Measurements from ENCODE around the gene CALHM1. TPM values are rescaled to one million over a fixed set of nuclear protein-coding genes. Genes with fewer than 3 reads are reported as not detected.
"Not testable (repeated sequence)": the region's sequence is repeated elsewhere in the genome, so short reads cannot be mapped to it uniquely, and the experiment has no call there.

CALHM1 gene, protein sequence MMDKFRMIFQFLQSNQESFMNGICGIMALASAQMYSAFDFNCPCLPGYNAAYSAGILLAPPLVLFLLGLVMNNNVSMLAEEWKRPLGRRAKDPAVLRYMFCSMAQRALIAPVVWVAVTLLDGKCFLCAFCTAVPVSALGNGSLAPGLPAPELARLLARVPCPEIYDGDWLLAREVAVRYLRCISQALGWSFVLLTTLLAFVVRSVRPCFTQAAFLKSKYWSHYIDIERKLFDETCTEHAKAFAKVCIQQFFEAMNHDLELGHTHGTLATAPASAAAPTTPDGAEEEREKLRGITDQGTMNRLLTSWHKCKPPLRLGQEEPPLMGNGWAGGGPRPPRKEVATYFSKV
- total RNA-seq (0.11 TPM in 1 of 2 replicates, not detected in the other), polyA plus RNA-seq (not detected in 2 replicates)

DNA sequence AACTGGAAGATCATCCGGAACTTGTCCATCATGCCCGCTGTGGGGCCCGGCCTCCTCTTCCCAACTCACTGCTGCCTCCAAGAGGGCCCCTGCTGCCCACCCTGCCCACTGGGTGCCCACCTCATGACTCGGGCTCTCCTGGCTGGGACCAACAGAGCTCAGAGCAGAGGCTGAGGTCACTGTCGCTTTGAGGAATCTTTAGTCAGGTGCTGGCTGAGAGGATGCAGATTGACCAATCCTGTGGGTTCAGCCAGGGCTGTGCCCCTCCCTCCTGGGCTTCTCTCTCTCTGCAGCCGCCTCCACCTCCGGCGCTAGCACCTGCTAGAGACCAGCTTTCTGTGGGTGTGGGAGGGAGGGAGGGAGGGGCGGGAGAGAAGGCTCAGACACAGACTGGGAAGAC is at the start of gene CALHM1:
TSS of gene CALHM1 (minus strand) at position 181 of the 400 bp plus-strand sequence. CDS start at position 32, 149 bp downstream.
- H3K4me3 ChIP-seq, result no peak within 1 kb of the TSS
- H3K36me3 ChIP-seq, result no peaks in the 10 kb centered on the region
- H3K27ac ChIP-seq, result no peak within 1 kb of the TSS
- no peak for DNase-seq (ENCODE audit: low read depth in 1 of 2, low spot score in 1 of 2)
- H3K9me3 ChIP-seq (ENCODE audit: low read depth), result no peaks in the 10 kb centered on the region
- TF ChIP-seq, protein P1, sequence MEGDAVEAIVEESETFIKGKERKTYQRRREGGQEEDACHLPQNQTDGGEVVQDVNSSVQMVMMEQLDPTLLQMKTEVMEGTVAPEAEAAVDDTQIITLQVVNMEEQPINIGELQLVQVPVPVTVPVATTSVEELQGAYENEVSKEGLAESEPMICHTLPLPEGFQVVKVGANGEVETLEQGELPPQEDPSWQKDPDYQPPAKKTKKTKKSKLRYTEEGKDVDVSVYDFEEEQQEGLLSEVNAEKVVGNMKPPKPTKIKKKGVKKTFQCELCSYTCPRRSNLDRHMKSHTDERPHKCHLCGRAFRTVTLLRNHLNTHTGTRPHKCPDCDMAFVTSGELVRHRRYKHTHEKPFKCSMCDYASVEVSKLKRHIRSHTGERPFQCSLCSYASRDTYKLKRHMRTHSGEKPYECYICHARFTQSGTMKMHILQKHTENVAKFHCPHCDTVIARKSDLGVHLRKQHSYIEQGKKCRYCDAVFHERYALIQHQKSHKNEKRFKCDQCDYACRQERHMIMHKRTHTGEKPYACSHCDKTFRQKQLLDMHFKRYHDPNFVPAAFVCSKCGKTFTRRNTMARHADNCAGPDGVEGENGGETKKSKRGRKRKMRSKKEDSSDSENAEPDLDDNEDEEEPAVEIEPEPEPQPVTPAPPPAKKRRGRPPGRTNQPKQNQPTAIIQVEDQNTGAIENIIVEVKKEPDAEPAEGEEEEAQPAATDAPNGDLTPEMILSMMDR (IDR thresholded peaks at IDR 0.05; ENCODE audit: low read depth, low read length), result no peak
- H3K27me3 ChIP-seq, result no peaks in the 10 kb centered on the region
- H3K4me1 ChIP-seq (ENCODE audit: low read depth), result no peaks in the 10 kb centered on the region

DNA sequence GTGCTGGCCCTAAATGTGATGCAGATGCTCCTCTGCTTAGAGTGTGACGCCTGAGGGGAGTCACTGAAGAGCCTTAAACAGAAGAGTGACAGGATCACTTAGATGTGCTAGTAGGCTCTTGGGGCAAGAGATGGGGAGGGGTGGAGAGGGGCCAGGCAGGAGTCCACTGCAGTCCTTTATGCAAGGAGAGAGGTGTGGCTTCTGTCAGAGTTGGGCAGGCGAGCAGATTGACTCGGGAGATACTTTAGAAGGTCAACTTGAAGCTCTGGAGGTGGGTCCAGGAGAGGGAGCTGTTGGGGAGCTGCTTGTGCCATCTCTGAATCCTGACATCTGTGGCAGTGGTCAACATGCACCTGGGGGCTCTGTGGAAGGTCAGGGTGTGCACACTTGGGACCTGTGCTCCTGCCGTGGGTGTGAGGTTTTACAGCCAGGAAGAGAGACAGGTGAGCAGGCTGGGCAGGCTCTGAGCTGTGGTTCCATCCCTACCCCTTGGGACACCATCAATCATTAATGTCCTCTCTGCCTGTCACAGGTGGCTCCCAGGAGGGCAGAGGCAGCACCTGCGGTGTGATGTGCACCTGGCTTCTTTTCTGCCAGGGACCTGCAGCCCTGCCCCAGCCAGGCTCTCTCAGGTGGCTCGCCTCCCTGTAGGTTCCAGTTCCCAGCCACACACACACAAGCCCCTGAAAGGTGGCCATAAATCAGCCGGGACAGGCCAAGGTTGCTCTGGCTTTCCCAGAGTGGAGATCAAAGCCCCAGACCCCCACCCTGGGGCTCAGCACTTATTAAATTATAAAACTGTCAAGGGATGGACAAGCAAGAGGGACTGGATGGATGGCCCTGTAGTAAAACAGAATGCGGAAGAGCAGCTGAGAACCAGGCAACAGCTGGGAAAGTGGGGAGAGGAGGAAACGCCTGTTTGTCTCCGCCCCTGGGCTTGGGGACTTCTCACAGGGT is 48.8 kb upstream of the CALHM1 start:
- no peak overlapping the region for H3K4me3 ChIP-seq
- peaks cover 8% of the 10 kb centered on the region for H3K4me1 ChIP-seq (ENCODE audit: low read depth)
- TF ChIP-seq, protein P1 (IDR thresholded peaks at IDR 0.05; ENCODE audit: low read depth, low read length), result no peak
- H3K9me3 ChIP-seq (ENCODE audit: low read depth), result no peaks in the 10 kb centered on the region
- H3K36me3 ChIP-seq, result no peaks in the 10 kb centered on the region
- H3K27ac ChIP-seq, result no peak overlapping the region
- no peaks in the 10 kb centered on the region for H3K27me3 ChIP-seq
- DNase-seq (ENCODE audit: low read depth in 1 of 2, low spot score in 1 of 2), result no peak

DNA sequence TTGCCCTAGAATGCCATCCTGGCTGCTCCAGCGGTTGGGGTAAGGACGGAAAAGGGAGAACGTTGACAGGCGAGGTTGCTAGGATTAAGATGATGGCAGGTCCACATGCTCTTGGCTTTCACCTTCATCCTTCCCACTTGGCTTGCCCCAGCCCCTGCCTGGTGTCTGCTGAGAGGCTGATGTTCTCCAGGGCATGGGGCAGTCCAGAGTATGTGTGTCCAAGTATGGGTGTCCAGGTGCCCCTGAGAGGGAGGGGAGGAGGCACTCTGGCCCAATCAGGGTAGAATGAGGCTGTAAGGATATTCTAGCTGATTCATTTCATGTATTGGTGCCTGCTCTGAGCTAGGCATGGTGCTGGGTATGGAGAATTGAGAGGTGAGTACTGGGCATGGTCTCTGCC is 47.4 kb upstream of the CALHM1 start:
- Histone ChIP-seq H3K4me3 (no peak overlapping the region), H3K27ac (no peak overlapping the region), H3K36me3 (no peaks in the 10 kb centered on the region), H3K9me3 (ENCODE audit: low read depth) (no peaks in the 10 kb centered on the region), H3K4me1 (ENCODE audit: low read depth) (peaks cover 8% of the 10 kb centered on the region), H3K27me3 (no peaks in the 10 kb centered on the region)
- TF ChIP-seq, protein P1 (IDR thresholded peaks at IDR 0.05; ENCODE audit: low read depth, low read length), result no peak
- DNase-seq (ENCODE audit: low read depth in 1 of 2, low spot score in 1 of 2), result no peak

DNA sequence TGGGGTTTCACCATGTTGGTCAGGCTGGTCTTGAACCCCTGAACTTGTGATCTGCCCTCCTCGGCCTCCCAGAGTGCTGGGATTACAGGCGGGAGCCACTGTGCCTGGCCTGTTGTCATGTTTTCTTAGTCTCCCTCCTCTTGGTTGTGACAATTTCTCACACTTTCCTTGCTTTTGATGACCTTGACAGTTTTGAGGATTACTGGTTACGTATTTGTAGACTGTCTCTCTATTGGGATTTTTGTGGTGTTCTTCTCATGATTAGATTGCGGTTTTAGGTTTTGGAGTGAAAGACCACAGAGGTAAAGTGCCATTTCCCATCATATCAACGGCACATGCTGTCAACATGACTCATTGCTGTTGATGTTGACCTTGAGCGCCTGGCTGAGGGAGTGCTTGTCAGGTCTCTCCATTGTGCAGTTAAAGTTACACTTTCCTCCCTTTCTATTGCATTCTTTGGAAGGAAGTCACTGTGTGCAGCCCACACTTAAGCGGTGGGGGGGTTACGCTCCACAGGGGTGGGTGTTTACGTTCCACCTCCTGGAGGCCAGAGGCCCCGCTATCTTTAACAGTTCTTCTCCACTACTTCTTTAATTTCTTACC is 45.6 kb upstream of the CALHM1 start:
- H3K27ac ChIP-seq, result no peak overlapping the region
- H3K4me3 ChIP-seq, result no peak overlapping the region
- TF ChIP-seq, protein P1 (IDR thresholded peaks at IDR 0.05; ENCODE audit: low read depth, low read length), result no peak
- no peaks in the 10 kb centered on the region for H3K36me3 ChIP-seq
- peaks cover 8% of the 10 kb centered on the region for H3K4me1 ChIP-seq (ENCODE audit: low read depth)
- peaks cover 3% of the 10 kb centered on the region for H3K27me3 ChIP-seq
- DNase-seq (ENCODE audit: low read depth in 1 of 2, low spot score in 1 of 2), result peak in 1 of 2 donors; percentile 97
- H3K9me3 ChIP-seq (ENCODE audit: low read depth), result no peaks in the 10 kb centered on the region

DNA sequence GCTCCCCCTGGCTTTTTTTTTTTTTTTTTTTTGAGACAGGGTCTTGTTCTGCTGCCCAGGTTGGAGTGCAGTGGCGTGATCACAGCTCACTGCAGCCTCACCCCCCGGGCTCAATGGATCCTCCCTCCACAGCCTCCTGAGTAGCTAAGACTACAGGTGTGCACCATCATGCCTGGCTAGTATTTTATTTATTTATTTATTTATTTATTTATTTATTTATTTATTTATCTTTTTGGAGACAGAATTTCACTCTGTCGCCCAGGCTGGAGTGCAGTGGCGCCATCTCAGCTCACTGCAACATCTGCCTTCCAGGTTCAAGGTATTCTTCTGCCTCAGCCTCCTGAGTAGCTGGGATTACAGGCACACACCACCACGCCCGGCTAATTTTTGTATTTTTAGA is 45.1 kb upstream of the CALHM1 start:
- H3K36me3 ChIP-seq; H3K4me1 ChIP-seq (ENCODE audit: low read depth); H3K4me3 ChIP-seq; DNase-seq (ENCODE audit: low read depth in 1 of 2, low spot score in 1 of 2); H3K27ac ChIP-seq; H3K27me3 ChIP-seq; H3K9me3 ChIP-seq (ENCODE audit: low read depth): not testable (repeated sequence)

Data from cardiac muscle cell (in vitro differentiated cells and primary cell).